Neural cell (in vitro differentiated cells): Measurements from ENCODE around the gene FAM43A.

ENCODE experiments used
- EZH2 ChIP-seq: fragments of 200-600, 300-800 bp; shearing (Covaris generic), sonication (generic); IDR thresholded peaks from 2 replicates; pipeline ENCODE4 v1.6.1; 2014; ENCODE audit warnings: antibody characterized with exemption, low read length, borderline replicate concordance, mild to moderate bottlenecking; ENCODE audit not compliant: insufficient read depth, poor library complexity, severe bottlenecking
- SMC3 ChIP-seq: fragments of 450-650 bp; conservative IDR thresholded peaks from 2 replicates; pipeline ENCODE4 v1.6.1; 2014; ENCODE audit warnings: antibody characterized with exemption, mild to moderate bottlenecking, moderate library complexity; ENCODE audit not compliant: poor library complexity

- TF ChIP-seq SMC3 (no peak), EZH2 (no peak)
Observed at GRCh38 chr3:194715022-194715800, 29.5 kb downstream of the FAM43A start.
